DOHH2 (cell line): ENCODE data around the gene CCDC88B.

ENCODE experiments used
- CTCF ChIP-seq: fragments of 200-600 bp; sonication (generic); IDR thresholded peaks from one replicate; pipeline ENCODE4 v1.5.1; 2014; ENCODE audit warnings: antibody characterized with exemption, mild to moderate bottlenecking, low read depth, low read length; ENCODE audit not compliant: poor library complexity, severe bottlenecking
- EZH2phosphoT487 ChIP-seq: fragments of 200-600 bp; sonication (generic); IDR thresholded peaks from 2 replicates; pipeline ENCODE4 v1.6.1; 2017; ENCODE audit warnings: borderline replicate concordance, mild to moderate bottlenecking, antibody characterized with exemption, low read length, moderate library complexity, mixed read lengths

GRCh38 chr11:64317961-64318765 lies 21.8 kb upstream of the CCDC88B start, which contains the start of gene PRDX5:
- TF ChIP-seq EZH2phosphoT487 (no peak), CTCF (peak; percentile 51)
